NCI-H748 (cell line): ENCODE data around the gene ACACB.
"Not testable (repeated sequence)": the region's sequence is repeated elsewhere in the genome, so short reads cannot be mapped to it uniquely, and the experiment has no call there.

ENCODE experiments used
- DNase-seq: peaks from one replicate; lab custom pipeline; 2025; ENCODE audit not compliant: unreplicated experiment; lab: John Stamatoyannopoulos, UW

ACACB gene

GRCh38 chr12:109139360-109139759, 23.0 kb downstream of the ACACB start:
- DNase-seq = no peak

DNA sequence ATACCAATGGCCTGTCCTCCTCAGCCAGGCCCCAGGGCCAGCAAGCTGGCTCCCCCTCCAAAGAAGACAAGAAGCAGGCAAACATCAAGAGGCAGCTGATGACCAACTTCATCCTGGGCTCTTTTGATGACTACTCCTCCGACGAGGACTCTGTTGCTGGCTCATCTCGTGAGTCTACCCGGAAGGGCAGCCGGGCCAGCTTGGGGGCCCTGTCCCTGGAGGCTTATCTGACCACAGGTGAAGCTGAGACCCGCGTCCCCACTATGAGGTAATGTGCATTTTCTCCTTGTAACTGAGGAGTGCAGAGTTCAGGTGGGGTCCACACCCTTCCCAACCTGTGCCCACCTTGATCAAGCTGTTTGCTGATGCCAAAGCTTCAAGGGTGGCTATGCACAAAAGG, 23.4 kb downstream of the ACACB start:
- no peak for DNase-seq

GRCh38 chr12:109140560-109140959, 24.2 kb downstream of the ACACB start:
- DNase-seq = no peak

GRCh38 chr12:109144224-109144623, 27.8 kb downstream of the ACACB start:
- no peak for DNase-seq

- DNase-seq = not testable (repeated sequence)
Measured at GRCh38 chr12:109147126-109147525, 30.7 kb downstream of the ACACB start.

- DNase-seq = no peak
Measured at GRCh38 chr12:109147954-109148353, 31.6 kb downstream of the ACACB start.

DNA sequence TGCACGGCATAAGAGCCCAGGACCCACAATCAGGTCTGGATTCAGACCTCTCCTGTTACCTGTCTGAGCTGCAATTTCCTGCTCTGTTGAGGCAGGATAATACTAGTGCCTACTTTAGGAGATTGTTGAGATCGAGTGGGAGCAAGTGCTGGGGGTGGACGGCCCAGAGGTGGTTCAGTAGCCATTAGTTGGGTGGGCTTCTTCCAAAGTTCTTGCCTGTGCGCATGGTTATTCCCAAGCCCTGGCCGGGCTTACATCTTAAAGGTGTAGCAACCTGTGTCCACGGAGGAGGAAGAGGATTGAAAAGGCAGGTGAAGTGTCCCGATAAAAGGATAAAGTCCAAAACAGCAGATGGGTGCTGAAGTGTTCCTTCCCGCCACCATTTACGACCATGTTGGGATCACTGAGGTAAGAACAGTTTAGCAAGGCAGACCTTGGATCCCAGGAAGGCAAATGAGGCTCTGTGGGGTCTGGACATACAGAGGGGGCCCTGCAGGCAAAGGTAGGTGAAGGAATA, 33.8 kb downstream of the ACACB start:
- DNase-seq = no peak

- no peak for DNase-seq
Measured at GRCh38 chr12:109151457-109151856, 35.1 kb downstream of the ACACB start.

- no peak for DNase-seq
Measured at GRCh38 chr12:109153821-109154441, 37.5 kb downstream of the ACACB start.

DNA sequence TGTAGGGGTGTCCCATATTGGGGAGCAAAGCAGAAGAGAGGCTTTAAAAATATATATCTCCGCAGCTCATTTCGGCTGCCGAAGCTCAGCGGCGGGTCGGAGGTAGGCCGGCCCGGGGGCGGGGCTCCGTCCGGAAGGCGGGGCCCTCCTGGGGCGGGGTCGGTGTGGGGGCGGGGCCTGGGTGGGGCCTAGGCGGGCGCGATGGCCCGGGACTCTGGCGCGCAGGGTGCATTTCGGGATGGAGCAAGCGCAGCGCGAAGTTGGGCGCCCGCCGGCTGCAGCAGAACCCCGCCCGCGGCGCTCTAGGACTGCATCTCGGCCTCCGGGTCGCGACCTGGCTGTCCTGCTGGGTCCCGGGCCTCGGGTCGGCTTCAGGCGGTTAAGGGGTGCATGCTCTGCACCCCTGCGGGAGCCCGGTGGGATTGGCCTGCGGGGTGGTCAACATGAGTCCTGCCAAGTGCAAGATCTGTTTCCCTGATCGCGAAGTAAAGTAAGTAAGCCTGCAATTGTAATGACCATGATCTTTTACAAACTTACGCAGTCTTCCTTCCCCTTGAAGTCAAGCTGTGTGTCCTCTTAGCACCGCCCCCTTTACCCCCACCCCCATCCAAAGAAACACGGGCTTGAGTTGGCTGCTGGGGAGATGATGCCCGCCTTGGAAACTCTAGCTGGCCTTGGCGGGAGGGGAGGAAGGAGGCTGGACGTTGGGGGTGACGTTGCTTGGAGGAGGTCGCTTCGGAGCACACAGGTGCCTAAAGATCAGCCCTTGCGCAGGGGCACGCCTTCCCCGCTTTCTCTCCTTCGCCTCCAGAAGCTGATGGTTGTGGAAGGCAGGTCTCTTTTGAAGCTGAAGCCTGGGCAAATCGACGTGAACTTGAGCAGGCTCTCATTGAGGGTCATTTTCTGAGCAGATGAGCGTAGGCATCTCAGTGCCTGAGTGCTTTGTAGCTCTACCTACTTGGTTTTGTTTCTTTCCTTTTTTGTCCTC, 38.4 kb downstream of the ACACB start:
- DNase-seq = peak; percentile 84

GRCh38 chr12:109156036-109156435, 39.6 kb downstream of the ACACB start:
- no peak for DNase-seq

DNA sequence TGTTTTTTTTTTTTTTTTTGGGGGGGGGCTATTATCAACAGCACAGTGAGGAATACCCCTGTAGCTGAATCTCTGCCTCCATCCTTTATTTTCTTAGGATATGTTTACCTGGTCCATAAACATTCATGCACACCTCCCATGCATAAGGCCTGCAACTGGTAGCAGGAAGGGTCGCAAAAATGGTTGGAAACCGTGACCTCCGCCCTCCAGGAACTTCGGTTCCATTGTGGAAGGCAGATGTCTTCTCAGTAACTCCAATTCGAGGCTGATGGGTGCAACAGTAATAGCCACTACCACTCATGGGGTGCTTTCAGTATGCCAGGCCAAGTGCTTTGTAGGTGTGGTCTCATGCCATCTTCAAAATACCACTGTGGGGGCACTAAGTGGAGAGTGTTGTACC, 40.2 kb downstream of the ACACB start:
- no peak for DNase-seq

- no peak for DNase-seq
Measured at GRCh38 chr12:109157986-109158385, 41.6 kb downstream of the ACACB start.

DNA sequence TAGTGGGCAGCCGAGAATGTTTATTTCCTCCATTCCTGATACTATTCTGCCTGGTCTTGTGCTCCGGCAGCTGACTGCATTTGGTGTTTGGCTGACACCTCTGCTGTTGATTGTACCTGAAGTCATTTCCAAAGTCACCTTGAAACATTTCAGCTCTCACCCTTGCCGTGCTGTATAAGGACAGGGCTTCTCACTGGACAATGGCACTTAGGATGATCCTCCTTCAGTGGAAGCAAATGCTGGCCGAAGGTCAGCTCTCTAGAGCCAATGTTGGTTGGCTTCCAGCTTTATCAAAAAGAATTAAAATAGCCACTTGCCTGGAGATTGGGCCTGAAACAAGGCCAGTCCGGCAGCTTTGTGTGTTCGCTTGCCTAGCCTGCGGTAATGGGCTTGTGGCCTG, 44.0 kb downstream of the ACACB start:
- no peak for DNase-seq

DNA sequence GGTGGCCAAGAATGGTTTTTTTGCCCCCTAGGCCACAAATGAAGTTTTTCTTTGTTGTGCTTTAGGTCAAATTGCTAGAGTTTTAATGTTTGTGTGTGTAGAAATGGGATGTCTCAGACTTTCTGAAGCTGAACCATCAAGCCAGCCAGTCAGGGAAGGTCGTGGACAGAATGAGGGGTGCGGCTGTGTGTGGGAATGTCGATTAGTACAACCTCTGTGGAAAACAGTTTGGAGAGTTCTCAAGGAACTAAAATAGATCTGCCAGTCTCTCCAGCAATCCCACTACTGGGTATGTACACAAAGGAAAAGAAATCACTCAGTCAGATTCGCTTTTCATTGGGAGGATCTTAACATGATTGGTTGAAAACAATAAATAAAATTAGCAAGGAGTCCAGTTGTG, 44.5 kb downstream of the ACACB start:
- DNase-seq = no peak

GRCh38 chr12:109162551-109162950, 46.2 kb downstream of the ACACB start:
- no peak for DNase-seq

DNA sequence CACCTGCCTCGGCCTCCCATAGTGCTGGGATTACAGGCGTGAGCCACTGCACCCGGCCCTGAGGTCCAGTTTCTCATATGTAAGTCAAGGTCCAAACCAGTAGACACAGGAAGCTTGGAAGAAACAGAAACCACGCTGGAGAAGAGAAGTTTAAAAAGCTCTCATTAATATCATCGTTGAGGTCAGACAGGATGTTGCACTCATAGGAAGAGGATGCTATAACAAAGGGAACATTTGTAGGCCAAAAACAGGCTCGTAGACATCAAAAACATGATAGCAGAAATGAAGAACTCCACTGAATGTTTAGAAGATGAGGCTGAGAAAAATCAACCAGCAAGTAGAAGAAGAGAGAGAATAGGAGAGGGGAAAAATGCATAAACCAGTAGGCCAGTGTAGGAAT, 46.8 kb downstream of the ACACB start:
- DNase-seq = no peak

- DNase-seq = no peak
Measured at GRCh38 chr12:109165599-109165998, 49.2 kb downstream of the ACACB start.

DNA sequence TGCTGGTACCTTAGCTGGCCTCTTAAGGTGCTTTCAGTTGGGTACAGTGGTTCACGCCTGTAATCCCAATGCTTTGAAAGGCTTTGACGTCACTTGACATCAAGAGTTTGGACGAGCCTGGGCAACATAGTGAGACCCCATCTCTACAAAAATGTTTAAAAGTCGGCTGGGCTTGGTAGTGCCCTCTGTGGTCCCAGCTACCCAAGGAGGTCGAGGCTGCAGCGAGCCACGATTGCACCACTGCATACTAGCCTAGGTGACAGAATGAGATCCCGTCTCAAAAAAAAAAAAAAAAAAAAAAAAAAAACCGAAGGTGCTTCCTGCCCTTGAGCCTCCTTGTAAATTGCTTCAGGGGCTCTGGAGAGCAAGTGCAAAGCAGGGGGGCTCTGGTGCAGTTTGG, 50.0 kb downstream of the ACACB start:
- no peak for DNase-seq

GRCh38 chr12:109167781-109168180, 51.4 kb downstream of the ACACB start:
- DNase-seq = no peak

- DNase-seq = no peak
Measured at GRCh38 chr12:109169262-109169661, 52.9 kb downstream of the ACACB start.

DNA sequence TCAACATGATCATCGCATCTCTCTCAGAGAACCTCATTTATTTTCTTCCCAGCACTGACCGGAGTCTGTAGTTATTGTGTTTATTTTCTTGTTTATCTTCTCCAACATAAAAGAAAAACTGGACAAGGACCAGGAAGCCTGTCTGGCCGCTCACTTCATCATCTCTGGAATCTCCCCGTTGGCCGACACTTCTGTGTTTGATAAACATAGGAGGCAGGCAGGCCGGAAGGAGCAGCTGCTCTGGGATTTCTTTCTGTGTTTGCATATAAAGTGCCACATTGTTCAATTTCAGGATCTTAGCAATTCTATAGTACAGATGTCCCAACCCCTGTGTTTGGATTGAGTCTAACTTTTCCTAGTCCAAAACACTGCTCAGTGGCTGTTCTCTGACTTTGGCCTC, 53.3 kb downstream of the ACACB start:
- DNase-seq = no peak
